ENCODE measurements around the gene FOXP1. TPM values are rescaled to one million over a fixed set of nuclear protein-coding genes. Genes with fewer than 3 reads are reported as not detected.

Gene FOXP1
- total RNA-seq, 1 donor from 2014 or later = 27.3 TPM

- no peak overlapping the region for H3K9ac ChIP-seq
- Mint-ChIP-seq H3K27me3 (ENCODE audit: insufficient read depth, low read depth) (peaks cover 2% of the 10 kb centered on the region), H3K4me3 (no peak overlapping the region), H3K4me1 (peaks cover 13% of the 10 kb centered on the region), H3K27ac (no peak overlapping the region), H3K36me3 (peaks cover 2% of the 10 kb centered on the region), H3K9me3 (no peaks in the 10 kb centered on the region)
- no peak for DNase-seq (ENCODE audit: low spot score)
- H3K4me1 ChIP-seq = peaks cover 14% of the 10 kb centered on the region
- TF ChIP-seq EZH2 (IDR thresholded peaks at IDR 0.05) (no peak), EZH2phosphoT487 (IDR thresholded peaks at IDR 0.05) (no peak), CTCF (IDR thresholded peaks at IDR 0.05) (no peak)
- no peaks in the 10 kb centered on the region for H3K36me3 ChIP-seq
- H3F3A ChIP-seq (ENCODE audit: low read depth) = peaks cover 8% of the 10 kb centered on the region
- no peaks in the 10 kb centered on the region for H4K20me1 ChIP-seq (ENCODE audit: low read depth)
- H3K27me3 ChIP-seq = no peaks in the 10 kb centered on the region
- H3K9me3 ChIP-seq (ENCODE audit: low read depth) = no peaks in the 10 kb centered on the region
- H3K27ac ChIP-seq = no peak overlapping the region
- H3K4me3 ChIP-seq = no peak overlapping the region
- H3K4me2 ChIP-seq = no peak overlapping the region
- H2AFZ ChIP-seq (replicated peaks) = no peak overlapping the region
- H3K79me2 ChIP-seq (ENCODE audit: low read depth) = no peaks in the 10 kb centered on the region
Measured at GRCh38 chr3:71391361-71391760, 192.2 kb downstream of the FOXP1 start.

GRCh38 chr3:71389911-71390573 is 193.5 kb downstream of the FOXP1 start:
- H3K27ac ChIP-seq = no peak overlapping the region
- no peaks in the 10 kb centered on the region for H3K9me3 ChIP-seq (ENCODE audit: low read depth)
- peaks cover 18% of the 10 kb centered on the region for H3K4me1 ChIP-seq
- Mint-ChIP-seq H3K9me3 (no peaks in the 10 kb centered on the region), H3K4me3 (no peak overlapping the region), H3K36me3 (peaks cover 2% of the 10 kb centered on the region), H3K27ac (no peak overlapping the region), H3K27me3 (ENCODE audit: insufficient read depth, low read depth) (peaks cover 2% of the 10 kb centered on the region), H3K4me1 (peaks cover 15% of the 10 kb centered on the region)
- peaks cover 8% of the 10 kb centered on the region for H3F3A ChIP-seq (ENCODE audit: low read depth)
- H3K9ac ChIP-seq = no peak overlapping the region
- no peak overlapping the region for H3K4me3 ChIP-seq
- H3K79me2 ChIP-seq (ENCODE audit: low read depth) = no peaks in the 10 kb centered on the region
- no peaks in the 10 kb centered on the region for H3K27me3 ChIP-seq
- H3K36me3 ChIP-seq = no peaks in the 10 kb centered on the region
- peak overlapping the region; percentile 73 for H2AFZ ChIP-seq (replicated peaks)
- H3K4me2 ChIP-seq = peak overlapping the region; percentile 62
- TF ChIP-seq CTCF (IDR thresholded peaks at IDR 0.05) = no peak
- TF ChIP-seq EZH2 (IDR thresholded peaks at IDR 0.05) = no peak
- TF ChIP-seq EZH2phosphoT487 (IDR thresholded peaks at IDR 0.05) = no peak
- peak; percentile 17 for DNase-seq (ENCODE audit: low spot score)
- H4K20me1 ChIP-seq (ENCODE audit: low read depth) = no peaks in the 10 kb centered on the region

GRCh38 chr3:71389191-71389590 is 194.3 kb downstream of the FOXP1 start:
- peaks cover 23% of the 10 kb centered on the region for H3K4me1 ChIP-seq
- Mint-ChIP-seq H3K36me3 (peaks cover 2% of the 10 kb centered on the region), H3K27me3 (ENCODE audit: insufficient read depth, low read depth) (peaks cover 2% of the 10 kb centered on the region), H3K27ac (no peak overlapping the region), H3K4me1 (peaks cover 19% of the 10 kb centered on the region), H3K9me3 (no peaks in the 10 kb centered on the region), H3K4me3 (no peak overlapping the region)
- H3K36me3 ChIP-seq = no peaks in the 10 kb centered on the region
- peaks cover 8% of the 10 kb centered on the region for H3F3A ChIP-seq (ENCODE audit: low read depth)
- no peaks in the 10 kb centered on the region for H3K9me3 ChIP-seq (ENCODE audit: low read depth)
- TF ChIP-seq EZH2 (IDR thresholded peaks at IDR 0.05) = no peak
- TF ChIP-seq EZH2phosphoT487 (IDR thresholded peaks at IDR 0.05) = no peak
- no peak for TF ChIP-seq CTCF (IDR thresholded peaks at IDR 0.05)
- H3K4me2 ChIP-seq = no peak overlapping the region
- H3K4me3 ChIP-seq = no peak overlapping the region
- no peaks in the 10 kb centered on the region for H3K27me3 ChIP-seq
- no peak for DNase-seq (ENCODE audit: low spot score)
- no peak overlapping the region for H2AFZ ChIP-seq (replicated peaks)
- H3K27ac ChIP-seq = no peak overlapping the region
- no peak overlapping the region for H3K9ac ChIP-seq
- H3K79me2 ChIP-seq (ENCODE audit: low read depth) = no peaks in the 10 kb centered on the region
- no peaks in the 10 kb centered on the region for H4K20me1 ChIP-seq (ENCODE audit: low read depth)

Measured in neural progenitor cell (in vitro differentiated cells).